Astrocyte (in vitro differentiated cells and primary cell): ENCODE results near the gene HIVEP2.

Experiments
- EZH2 ChIP-seq: IDR thresholded peaks from 2 replicates; pipeline ENCODE4 v1.6.1; 2012; ENCODE audit warnings: mild to moderate bottlenecking, low read length, inconsistent platforms; ENCODE audit not compliant: insufficient read depth
- TF ChIP-seq, protein P1 (sequence below): IDR thresholded peaks from 2 replicates; pipeline ENCODE4 v1.5.1; 2011; ENCODE audit warnings: low read depth, mild to moderate bottlenecking, inconsistent platforms, low read length, moderate library complexity; ENCODE audit not compliant: insufficient read depth

DNA sequence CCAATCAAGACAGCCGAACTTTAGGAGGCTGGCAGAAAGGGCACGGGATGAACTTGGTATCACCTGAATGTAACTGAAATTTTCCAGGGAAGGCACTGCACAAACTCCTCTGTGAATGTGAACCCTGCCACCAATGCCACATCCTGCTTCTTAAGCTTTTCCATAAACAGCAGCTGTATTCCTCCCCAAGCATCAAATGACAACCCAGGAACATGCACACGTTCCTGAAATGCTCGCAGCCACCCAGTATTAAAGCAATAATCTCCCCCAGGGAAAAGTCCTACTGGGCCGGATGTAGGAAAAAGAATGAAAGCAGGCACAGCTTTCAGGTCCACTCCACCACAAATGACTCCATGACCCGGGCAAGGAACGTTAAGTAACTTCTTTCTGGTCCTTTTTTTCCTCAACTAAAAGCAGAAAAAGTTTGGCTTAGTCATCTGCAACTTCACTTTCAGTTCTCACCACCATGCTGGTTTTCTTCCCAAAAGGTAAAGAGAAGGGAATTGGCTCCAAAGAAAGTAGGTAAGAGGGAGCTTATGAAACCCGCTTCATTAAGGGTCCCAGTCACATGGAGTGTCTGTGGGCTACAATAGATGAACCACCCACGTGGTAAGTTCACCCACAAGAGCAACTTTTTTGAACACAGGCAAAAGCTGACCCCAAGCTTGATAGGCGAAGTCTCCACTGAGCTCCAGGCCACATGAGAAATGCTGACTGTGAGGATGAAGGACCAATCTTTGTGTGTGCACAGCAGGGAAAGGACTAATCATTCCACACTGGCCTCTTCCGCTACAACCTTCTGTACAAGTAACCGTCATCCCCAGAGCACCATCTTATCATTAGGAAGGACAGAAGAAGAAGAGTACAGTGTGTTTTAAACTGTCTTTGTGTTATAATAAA is 90.1 kb downstream of the HIVEP2 start:
- TF ChIP-seq, protein P1, sequence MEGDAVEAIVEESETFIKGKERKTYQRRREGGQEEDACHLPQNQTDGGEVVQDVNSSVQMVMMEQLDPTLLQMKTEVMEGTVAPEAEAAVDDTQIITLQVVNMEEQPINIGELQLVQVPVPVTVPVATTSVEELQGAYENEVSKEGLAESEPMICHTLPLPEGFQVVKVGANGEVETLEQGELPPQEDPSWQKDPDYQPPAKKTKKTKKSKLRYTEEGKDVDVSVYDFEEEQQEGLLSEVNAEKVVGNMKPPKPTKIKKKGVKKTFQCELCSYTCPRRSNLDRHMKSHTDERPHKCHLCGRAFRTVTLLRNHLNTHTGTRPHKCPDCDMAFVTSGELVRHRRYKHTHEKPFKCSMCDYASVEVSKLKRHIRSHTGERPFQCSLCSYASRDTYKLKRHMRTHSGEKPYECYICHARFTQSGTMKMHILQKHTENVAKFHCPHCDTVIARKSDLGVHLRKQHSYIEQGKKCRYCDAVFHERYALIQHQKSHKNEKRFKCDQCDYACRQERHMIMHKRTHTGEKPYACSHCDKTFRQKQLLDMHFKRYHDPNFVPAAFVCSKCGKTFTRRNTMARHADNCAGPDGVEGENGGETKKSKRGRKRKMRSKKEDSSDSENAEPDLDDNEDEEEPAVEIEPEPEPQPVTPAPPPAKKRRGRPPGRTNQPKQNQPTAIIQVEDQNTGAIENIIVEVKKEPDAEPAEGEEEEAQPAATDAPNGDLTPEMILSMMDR: no peak
- no peak for TF ChIP-seq EZH2
